ENCODE results near the gene KMT5C.

The KMT5C gene

DNA sequence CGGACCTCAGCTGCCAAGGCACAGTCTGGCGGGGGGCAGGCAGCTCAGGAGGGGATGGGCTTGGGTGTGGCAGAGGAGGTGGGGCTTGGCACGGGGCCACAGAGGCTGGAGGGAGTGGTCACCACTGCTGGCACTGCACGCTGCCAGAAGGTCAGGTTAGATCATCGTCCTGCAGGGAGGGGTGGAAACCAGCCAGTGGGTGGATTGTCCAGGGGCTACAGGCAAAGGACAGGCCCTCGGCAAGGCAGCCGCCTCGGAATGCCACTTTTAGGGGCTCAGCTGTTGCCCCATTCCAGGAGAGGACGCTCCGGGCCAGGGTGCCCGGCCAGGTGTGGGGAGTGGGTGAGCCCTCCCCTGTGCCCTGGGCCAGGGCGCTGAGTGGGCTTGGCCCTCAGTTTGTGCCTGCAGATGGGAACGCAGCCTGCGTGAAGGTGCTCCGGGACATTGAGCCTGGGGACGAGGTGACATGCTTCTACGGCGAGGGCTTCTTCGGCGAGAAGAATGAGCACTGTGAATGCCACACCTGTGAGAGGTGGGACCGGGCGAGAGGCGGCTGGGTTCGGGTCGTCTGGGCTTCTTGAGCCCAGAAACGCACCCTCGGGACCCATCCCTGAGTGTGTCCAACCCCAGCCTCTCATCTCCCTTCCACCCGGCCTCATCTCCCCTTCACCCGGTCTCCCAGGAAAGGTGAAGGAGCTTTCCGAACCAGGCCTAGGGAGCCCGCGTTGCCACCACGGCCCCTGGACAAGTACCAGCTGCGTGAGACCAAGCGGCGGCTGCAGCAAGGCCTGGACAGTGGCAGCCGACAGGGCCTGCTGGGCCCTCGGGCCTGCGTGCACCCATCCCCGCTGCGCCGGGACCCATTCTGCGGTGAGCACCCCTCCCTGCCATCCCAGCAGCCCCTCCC, 6.4 kb downstream of the KMT5C start:
- TF ChIP-seq, protein P1, sequence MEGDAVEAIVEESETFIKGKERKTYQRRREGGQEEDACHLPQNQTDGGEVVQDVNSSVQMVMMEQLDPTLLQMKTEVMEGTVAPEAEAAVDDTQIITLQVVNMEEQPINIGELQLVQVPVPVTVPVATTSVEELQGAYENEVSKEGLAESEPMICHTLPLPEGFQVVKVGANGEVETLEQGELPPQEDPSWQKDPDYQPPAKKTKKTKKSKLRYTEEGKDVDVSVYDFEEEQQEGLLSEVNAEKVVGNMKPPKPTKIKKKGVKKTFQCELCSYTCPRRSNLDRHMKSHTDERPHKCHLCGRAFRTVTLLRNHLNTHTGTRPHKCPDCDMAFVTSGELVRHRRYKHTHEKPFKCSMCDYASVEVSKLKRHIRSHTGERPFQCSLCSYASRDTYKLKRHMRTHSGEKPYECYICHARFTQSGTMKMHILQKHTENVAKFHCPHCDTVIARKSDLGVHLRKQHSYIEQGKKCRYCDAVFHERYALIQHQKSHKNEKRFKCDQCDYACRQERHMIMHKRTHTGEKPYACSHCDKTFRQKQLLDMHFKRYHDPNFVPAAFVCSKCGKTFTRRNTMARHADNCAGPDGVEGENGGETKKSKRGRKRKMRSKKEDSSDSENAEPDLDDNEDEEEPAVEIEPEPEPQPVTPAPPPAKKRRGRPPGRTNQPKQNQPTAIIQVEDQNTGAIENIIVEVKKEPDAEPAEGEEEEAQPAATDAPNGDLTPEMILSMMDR (IDR thresholded peaks at IDR 0.05; ENCODE audit: borderline replicate concordance, control extremely low read depth, extremely low read depth, insufficient read depth, missing control alignments), result no peak
- in situ Hi-C loops (cut with MboI; ENCODE audit: low sequenced_read_pairs, unreplicated experiment), result no loop called here
- DNase-seq (ENCODE audit: low spot score), result no peak

DNA sequence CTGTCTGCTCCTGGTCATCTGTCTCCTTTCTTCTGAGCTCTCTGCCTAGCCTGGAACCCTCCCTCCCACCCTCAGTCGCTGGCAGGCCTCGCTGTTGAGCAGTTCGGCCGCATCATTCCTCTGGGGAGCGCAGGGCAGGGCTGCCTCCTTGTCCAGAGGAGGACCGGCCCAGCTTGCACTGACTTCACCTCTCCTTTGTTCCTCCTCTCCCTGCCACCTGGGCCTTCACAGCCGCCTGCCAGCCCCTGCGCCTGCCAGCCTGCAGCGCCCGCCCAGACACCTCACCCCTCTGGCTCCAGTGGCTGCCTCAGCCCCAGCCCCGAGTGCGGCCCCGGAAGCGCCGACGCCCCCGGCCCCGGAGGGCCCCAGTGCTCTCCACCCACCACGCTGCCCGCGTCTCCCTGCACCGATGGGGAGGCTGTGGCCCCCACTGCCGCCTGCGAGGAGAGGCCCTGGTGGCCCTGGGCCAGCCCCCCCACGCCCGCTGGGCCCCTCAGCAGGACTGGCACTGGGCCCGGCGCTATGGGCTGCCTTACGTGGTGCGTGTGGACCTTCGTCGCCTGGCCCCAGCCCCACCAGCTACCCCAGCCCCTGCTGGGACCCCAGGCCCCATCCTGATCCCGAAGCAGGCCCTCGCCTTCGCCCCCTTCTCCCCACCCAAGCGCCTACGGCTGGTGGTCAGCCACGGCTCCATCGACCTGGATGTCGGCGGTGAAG, 7.2 kb downstream of the KMT5C start:
- TF ChIP-seq, protein P1 (IDR thresholded peaks at IDR 0.05; ENCODE audit: borderline replicate concordance, control extremely low read depth, extremely low read depth, insufficient read depth, missing control alignments), result no peak
- in situ Hi-C loops (cut with MboI; ENCODE audit: low sequenced_read_pairs, unreplicated experiment), result no loop called here

DNA sequence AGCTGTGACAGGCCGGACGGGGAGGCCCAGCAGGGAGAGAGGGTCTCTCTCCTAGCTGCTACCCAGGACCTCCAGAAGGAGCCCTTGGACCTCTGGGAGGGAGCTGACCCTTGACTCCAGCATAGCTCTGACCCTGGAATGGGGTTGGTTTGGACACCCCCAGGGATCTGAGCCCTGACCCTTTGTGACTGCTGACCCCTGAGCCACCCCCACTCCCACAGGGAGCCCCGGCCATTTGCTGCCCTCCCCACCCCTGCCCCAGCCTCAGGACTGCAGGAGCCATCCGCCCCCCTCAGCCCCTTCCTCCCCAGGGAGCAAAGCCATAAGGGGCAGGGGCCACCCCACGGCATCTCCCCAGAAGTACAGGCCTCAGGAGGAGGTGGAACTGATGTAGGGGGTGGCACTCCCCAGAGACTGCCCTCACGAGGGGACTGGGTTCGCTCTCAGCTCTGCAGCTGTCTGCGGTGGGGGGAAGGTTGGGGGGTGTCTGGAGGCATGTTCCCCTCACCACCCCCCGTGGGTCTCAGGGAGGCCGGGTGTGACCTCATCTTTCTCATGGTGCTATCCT, 7.8 kb downstream of the KMT5C start:
- DNase-seq (ENCODE audit: low spot score), result no peak
- in situ Hi-C loops (cut with MboI; ENCODE audit: low sequenced_read_pairs, unreplicated experiment), result no loop called here
- TF ChIP-seq, protein P1 (IDR thresholded peaks at IDR 0.05; ENCODE audit: borderline replicate concordance, control extremely low read depth, extremely low read depth, insufficient read depth, missing control alignments), result no peak

More for the DNA sequence above, 7.2 kb downstream of the KMT5C start:
- DNase-seq (ENCODE audit: low spot score), result no peak

DNA sequence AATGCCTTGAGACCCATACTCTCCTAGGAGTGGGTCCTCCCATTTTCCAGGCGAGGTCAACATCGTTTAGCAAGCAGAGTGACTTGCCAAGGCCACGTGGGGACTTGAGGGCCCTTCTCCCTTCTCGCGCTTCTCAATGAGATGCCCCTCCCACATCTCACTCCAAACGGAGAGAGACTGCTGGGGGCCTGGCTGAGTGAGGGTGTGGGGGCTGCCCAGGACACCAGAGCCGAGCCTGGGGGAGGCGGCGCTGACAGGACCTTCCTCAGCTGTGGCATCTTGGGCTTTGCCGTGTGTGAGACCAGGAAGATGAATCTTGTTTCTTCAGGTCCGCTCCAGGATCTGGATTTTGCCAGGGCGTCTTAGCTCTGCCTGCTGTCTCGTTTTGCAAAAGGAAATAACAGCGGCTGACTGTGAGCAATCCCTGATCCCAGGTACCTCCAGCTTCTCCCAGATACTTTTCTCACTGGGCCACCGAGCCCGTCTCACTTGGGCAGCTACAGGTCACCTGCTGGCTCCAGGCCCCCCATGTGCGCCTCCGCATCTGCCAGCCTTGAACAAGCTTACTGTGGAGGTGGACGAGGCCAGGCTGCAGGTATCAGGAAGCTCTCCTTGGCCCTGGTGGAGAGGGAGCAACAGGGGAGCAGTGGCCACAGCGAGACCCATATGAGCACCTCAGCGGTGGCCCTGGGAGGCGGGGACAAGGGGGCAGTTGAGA, 8.8 kb downstream of the KMT5C start:
- in situ Hi-C loops (cut with MboI; ENCODE audit: low sequenced_read_pairs, unreplicated experiment), result no loop called here
- DNase-seq (ENCODE audit: low spot score), result no peak
- TF ChIP-seq, protein P1 (IDR thresholded peaks at IDR 0.05; ENCODE audit: borderline replicate concordance, control extremely low read depth, extremely low read depth, insufficient read depth, missing control alignments), result no peak

GRCh38 chr19:55350620-55351315, 11.1 kb downstream of the KMT5C start:
- in situ Hi-C loops (cut with MboI; ENCODE audit: low sequenced_read_pairs, unreplicated experiment), result no loop called here
- no peak for DNase-seq (ENCODE audit: low spot score)
- TF ChIP-seq, protein P1 (IDR thresholded peaks at IDR 0.05; ENCODE audit: borderline replicate concordance, control extremely low read depth, extremely low read depth, insufficient read depth, missing control alignments), result no peak
